Measurements from ENCODE around the gene ZC3H12D.

Gene ZC3H12D

GRCh38 chr6:149493761-149494320, 9.0 kb upstream of the ZC3H12D start:
- TF ChIP-seq ZFX (IDR thresholded peaks at IDR 0.05; ENCODE audit: borderline replicate concordance), result no peak
- no peak overlapping the region for H3K27ac ChIP-seq

GRCh38 chr6:149492798-149493343, 8.1 kb upstream of the ZC3H12D start:
- TF ChIP-seq CTCF (IDR thresholded peaks at IDR 0.05) (no peak), ZFX (IDR thresholded peaks at IDR 0.05; ENCODE audit: borderline replicate concordance) (no peak)
- H3K27ac ChIP-seq, result no peak overlapping the region

GRCh38 chr6:149489967-149490366, 5.2 kb upstream of the ZC3H12D start:
- no peak overlapping the region for H3K27ac ChIP-seq
- TF ChIP-seq CTCF (IDR thresholded peaks at IDR 0.05) (no peak), ZFX (IDR thresholded peaks at IDR 0.05; ENCODE audit: borderline replicate concordance) (no peak)

- no peak overlapping the region for H3K27ac ChIP-seq
- no peak for TF ChIP-seq ZFX (IDR thresholded peaks at IDR 0.05; ENCODE audit: borderline replicate concordance)
- no peak for TF ChIP-seq CTCF (IDR thresholded peaks at IDR 0.05)
Observed at GRCh38 chr6:149488815-149489214, 4.0 kb upstream of the ZC3H12D start.

GRCh38 chr6:149487316-149487715, 2.5 kb upstream of the ZC3H12D start:
- no peak overlapping the region for H3K27ac ChIP-seq
- no peak for TF ChIP-seq CTCF (IDR thresholded peaks at IDR 0.05)
- no peak for TF ChIP-seq ZFX (IDR thresholded peaks at IDR 0.05; ENCODE audit: borderline replicate concordance)

GRCh38 chr6:149483849-149484655, 762 bp downstream of the ZC3H12D start:
- no peak overlapping the region for H3K27ac ChIP-seq
- TF ChIP-seq CTCF (IDR thresholded peaks at IDR 0.05), result no peak
- no peak for TF ChIP-seq ZFX (IDR thresholded peaks at IDR 0.05; ENCODE audit: borderline replicate concordance)

GRCh38 chr6:149483334-149483725, 1.5 kb downstream of the ZC3H12D start:
- no peak overlapping the region for H3K27ac ChIP-seq
- TF ChIP-seq ZFX (IDR thresholded peaks at IDR 0.05; ENCODE audit: borderline replicate concordance) (no peak), CTCF (IDR thresholded peaks at IDR 0.05) (no peak)

All from 22Rv1 (cell line).